Esophagus muscularis mucosa (tissue), 4 donors: ENCODE measurements around the gene IL17F.

Source experiments
- CTCF ChIP-seq, 3 experiments: fragments of 200-600 bp in 2 of 3; fragments of 450-650 bp in 1 of 3; sonication (generic) in 2 of 3; IDR thresholded peaks; one replicate each; pipeline ENCODE4 v1.5.1; 2017 to 2019; ENCODE audit warnings: antibody characterized with exemption in 3 of 3, mild to moderate bottlenecking in 2 of 3, moderate library complexity in 1 of 3
- EP300 ChIP-seq: sonication (generic); formaldehyde crosslinking; IDR thresholded peaks from one replicate; pipeline ENCODE4 v1.6.1; 2017; ENCODE audit warnings: antibody characterized with exemption
- POLR2A ChIP-seq: fragments of 450-650 bp; IDR thresholded peaks from one replicate; pipeline ENCODE4 v1.6.1; 2017; ENCODE audit warnings: antibody characterized with exemption, moderate library complexity, mild to moderate bottlenecking, low read depth
- POLR2AphosphoS5 ChIP-seq, 2 donors: sonication (generic); formaldehyde crosslinking; IDR thresholded peaks; one replicate each; pipeline ENCODE4 v1.6.1; 2017; ENCODE audit warnings: antibody characterized with exemption in 2 of 2

GRCh38 chr6:52207066-52207465 is 37.2 kb downstream of the IL17F start:
- TF ChIP-seq CTCF (IDR thresholded peaks at IDR 0.05) = no peak
- no peak for TF ChIP-seq POLR2A
- TF ChIP-seq EP300 = no peak
- TF ChIP-seq POLR2AphosphoS5 (IDR thresholded peaks at IDR 0.05) = no peak
